Mucosa of rectum (tissue), 2 donors: Measurements from ENCODE around the gene LTA.

Source experiments
- H3K27ac ChIP-seq, 2 donors: one replicate each; pipeline ENCODE4 v1.7.0; 2013; ENCODE audit warnings: inconsistent platforms in 2 of 2, low read depth in 2 of 2, low read length in 2 of 2
- H3K27me3 ChIP-seq, 2 donors: one replicate each; pipeline ENCODE4 v1.7.0; 2013; ENCODE audit warnings: low read length in 2 of 2; ENCODE audit not compliant: control insufficient read depth in 2 of 2, insufficient read depth in 2 of 2
- H3K36me3 ChIP-seq, 2 donors: one replicate each; pipeline ENCODE4 v1.7.0; 2013; ENCODE audit warnings: low read length in 2 of 2; ENCODE audit not compliant: control insufficient read depth in 2 of 2, insufficient read depth in 2 of 2
- H3K4me1 ChIP-seq, 2 donors: one replicate each; pipeline ENCODE4 v1.7.0; 2013; ENCODE audit warnings: low read length in 2 of 2, mild to moderate bottlenecking in 1 of 2; ENCODE audit not compliant: control insufficient read depth in 2 of 2, insufficient read depth in 2 of 2
- H3K4me3 ChIP-seq, 2 donors: one replicate each; pipeline ENCODE4 v1.7.0; 2013; ENCODE audit warnings: low read length in 2 of 2
- H3K9ac ChIP-seq, 2 donors: one replicate each; pipeline ENCODE4 v1.7.0; 2013; ENCODE audit warnings: low read length in 2 of 2, low read depth in 1 of 2, mild to moderate bottlenecking in 1 of 2
- H3K9me3 ChIP-seq, 2 donors: one replicate each; pipeline ENCODE4 v1.7.0; 2013; ENCODE audit warnings: low read length in 2 of 2; ENCODE audit not compliant: control insufficient read depth in 2 of 2
- donor health status: healthy.
- donor health status: Normal muscosa, but diverticular disease.

Gene LTA

DNA sequence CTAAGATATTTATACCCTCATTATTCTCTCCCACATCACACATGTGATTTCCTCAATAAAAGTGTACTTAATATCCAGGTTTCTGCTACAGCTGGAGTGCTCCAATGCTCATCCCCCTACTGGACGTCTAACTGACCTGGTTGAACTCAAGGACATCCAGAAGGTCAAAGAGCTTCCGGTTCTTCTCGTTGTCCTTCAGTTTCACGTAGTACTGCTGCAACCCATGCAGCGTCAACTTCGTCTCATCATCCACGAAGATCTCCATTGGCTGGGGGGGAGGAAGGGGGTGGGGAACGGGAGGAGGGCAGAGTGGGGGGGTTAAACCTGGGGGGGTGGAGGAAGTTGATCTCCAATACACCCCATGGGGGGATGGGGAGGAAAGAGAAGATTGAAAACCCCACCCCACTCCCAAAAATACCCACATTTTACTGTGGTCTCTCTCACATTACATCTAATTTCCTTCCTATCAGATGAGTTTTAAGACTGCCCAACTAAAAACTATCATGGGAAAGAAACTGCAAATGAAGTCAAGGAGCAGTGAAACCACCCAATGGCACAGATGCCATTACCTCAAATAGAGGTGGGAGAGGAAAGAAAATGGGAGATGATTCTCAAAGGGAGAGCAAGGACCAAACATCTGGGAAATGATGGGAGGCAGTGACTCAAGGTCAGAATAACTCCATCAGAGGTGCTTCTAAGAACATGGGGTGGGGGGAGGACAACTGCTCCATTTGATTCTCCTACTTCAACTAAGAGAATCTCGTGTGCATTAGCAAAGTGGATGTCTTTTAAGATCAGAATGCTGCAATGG is 39.2 kb upstream of the LTA start:
- Histone ChIP-seq H3K4me1 (no peaks in the 10 kb centered on the region), H3K4me3 (no peak overlapping the region), H3K9ac (no peak overlapping the region), H3K27me3 (no peaks in the 10 kb centered on the region), H3K9me3 (no peaks in the 10 kb centered on the region), H3K27ac (no peak overlapping the region), H3K36me3 (peaks cover 66 to 71% of the 10 kb centered on the region in 2 donors)

DNA sequence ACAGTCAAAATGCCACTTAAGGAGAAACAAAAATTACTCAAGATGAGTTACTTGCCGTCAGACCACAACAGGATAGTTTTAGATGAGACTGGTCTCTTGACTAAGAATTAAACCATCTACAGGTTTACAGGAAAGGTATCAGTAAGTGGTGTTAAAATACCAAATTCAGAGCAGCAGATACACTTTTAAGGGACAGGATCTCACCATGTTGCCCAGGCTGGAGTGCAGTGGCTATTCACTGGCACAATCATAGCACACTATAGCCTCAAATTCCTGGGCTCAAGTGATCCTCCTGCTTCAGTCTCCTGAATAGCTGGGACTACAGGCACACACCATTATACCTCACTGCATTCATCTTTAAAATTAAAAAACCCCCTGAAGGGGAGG is 38.6 kb upstream of the LTA start:
- H3K9ac ChIP-seq, result no peak overlapping the region
- no peaks in the 10 kb centered on the region for H3K9me3 ChIP-seq
- peaks cover 71 to 76% of the 10 kb centered on the region in 2 donors for H3K36me3 ChIP-seq
- H3K4me3 ChIP-seq, result no peak overlapping the region
- no peaks in the 10 kb centered on the region for H3K4me1 ChIP-seq
- no peak overlapping the region for H3K27ac ChIP-seq
- no peaks in the 10 kb centered on the region for H3K27me3 ChIP-seq

DNA sequence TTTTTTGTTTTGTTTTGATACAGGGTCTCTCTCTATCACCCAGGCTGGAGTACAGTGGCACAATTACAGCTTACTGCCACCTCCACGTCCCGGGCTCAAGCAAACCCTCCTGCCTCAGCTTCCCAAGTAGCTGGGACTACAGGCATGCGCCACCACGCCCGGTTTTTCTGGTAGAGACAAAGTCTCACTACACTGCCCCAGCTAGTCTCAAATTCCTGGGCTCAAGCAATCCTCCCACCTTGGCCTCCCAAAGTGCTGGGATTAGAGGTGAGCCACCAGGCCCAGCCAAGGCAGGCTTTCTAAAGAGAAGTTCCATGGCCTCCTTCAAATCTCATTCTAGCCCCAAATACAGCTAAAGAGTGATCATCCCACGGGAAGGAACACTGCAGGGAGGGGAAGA is 38.1 kb upstream of the LTA start:
- H3K27me3 ChIP-seq, result no peaks in the 10 kb centered on the region
- H3K27ac ChIP-seq, result no peak overlapping the region
- peaks cover under 1 to 3% of the 10 kb centered on the region in 2 donors for H3K4me1 ChIP-seq
- no peaks in the 10 kb centered on the region for H3K9me3 ChIP-seq
- H3K9ac ChIP-seq, result no peak overlapping the region
- H3K4me3 ChIP-seq, result no peak overlapping the region
- H3K36me3 ChIP-seq, result peaks cover 76 to 82% of the 10 kb centered on the region in 2 donors

DNA sequence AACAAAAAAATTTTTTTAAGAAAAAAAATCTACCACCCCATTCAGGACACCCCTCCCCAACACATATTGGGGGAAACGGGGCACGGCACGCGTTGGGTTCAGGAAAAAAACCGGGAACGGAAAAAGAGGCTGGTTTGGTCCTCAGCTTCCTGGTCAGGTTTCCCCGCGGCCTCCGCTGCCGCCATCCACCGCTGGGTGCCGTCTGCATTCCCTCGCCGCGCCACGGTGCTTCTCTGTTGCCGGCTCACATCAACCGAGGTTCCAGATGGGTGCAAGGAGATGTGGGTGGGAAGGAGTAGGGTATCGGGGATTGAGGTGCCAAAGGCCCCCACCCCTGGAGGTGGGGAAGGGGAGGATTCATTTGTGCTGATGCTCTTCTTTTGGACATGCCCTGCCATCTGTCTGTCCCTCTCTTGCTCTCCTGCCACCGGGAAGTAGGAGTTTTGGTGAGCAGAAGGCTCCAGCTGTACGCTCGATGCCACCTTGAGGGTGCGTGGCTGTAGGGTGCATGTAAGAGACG is 37.5 kb upstream of the LTA start:
- no peak overlapping the region for H3K9ac ChIP-seq
- H3K4me1 ChIP-seq, result peaks cover 5 to 9% of the 10 kb centered on the region in 2 donors
- peaks cover 81 to 86% of the 10 kb centered on the region in 2 donors for H3K36me3 ChIP-seq
- H3K4me3 ChIP-seq, result no peak overlapping the region
- no peaks in the 10 kb centered on the region for H3K9me3 ChIP-seq
- H3K27me3 ChIP-seq, result no peaks in the 10 kb centered on the region
- H3K27ac ChIP-seq, result no peak overlapping the region

DNA sequence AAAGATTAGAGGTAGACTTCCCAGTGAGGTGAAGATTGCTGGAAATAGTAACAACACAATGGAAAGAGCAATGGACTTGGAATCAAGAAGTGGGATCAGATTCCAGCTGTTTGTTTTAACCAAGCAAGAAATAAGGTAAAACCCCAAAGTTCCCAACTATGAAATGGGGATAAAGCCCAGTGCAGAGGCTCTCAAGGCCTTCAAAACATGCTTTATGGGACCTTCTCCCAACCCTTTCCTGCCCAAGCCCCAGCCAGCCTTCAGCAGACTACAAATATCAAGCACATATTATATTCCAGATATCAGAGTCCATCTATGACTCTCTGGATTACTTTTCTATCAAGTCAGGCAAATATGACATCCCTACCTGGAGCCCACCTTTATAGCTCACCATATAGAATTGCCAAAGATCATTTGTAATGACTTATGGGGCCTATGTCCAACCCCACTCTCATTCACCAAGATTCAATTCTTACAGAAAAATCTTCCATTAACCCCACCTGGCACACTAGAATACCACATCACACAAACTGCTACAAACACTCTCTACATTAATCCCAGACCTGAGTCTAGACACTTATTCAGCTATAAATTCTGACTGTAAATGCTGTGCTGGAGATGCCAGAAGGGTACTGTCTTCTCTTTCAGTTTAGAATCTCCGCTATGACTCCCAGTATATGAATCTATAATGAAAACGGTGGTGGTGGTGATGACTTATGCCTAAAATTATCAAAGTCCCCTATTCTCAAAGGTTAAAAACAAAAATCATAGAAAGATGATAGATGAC is 36.4 kb upstream of the LTA start:
- Histone ChIP-seq H3K9me3 (no peaks in the 10 kb centered on the region), H3K4me1 (peaks cover 15 to 21% of the 10 kb centered on the region in 2 donors), H3K36me3 (peaks cover 79 to 86% of the 10 kb centered on the region in 2 donors)

DNA sequence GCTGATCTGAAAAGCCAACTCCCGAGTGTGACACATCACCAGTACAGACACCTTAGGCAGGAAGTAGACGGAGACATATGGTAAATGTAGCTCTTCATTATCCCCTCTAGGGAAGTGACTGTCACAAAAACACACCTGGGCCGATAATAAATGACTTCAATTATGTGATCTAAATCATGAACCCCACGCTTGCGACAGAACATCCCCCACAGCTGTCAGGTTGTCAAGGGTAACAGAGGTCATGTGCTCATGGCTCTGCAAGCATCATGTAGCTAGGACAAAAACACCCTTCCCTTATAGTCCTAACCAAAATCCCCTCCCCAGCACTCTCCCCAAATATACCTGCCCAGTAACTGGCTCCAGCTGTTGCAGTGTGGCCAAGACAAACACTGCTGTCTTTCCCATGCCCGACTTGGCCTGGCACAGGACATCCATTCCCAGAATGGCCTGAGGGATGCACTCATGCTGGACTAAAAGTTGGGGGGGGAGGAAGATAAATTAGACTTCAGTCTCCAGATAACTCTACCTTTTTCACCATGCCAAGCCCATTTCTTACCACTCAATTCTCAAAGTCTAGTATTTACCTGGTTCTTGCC is 33.2 kb upstream of the LTA start:
- peaks cover 18 to 26% of the 10 kb centered on the region in 2 donors for H3K4me1 ChIP-seq
- H3K9ac ChIP-seq, result no peak overlapping the region
- no peak overlapping the region for H3K27ac ChIP-seq
- H3K27me3 ChIP-seq, result no peaks in the 10 kb centered on the region
- no peak overlapping the region for H3K4me3 ChIP-seq
- H3K9me3 ChIP-seq, result no peaks in the 10 kb centered on the region
- peaks cover 52 to 57% of the 10 kb centered on the region in 2 donors for H3K36me3 ChIP-seq

More for the DNA sequence above, 36.4 kb upstream of the LTA start:
- no peak overlapping the region for H3K9ac ChIP-seq
- H3K27me3 ChIP-seq, result no peaks in the 10 kb centered on the region
- no peak overlapping the region for H3K4me3 ChIP-seq
- no peak overlapping the region for H3K27ac ChIP-seq

DNA sequence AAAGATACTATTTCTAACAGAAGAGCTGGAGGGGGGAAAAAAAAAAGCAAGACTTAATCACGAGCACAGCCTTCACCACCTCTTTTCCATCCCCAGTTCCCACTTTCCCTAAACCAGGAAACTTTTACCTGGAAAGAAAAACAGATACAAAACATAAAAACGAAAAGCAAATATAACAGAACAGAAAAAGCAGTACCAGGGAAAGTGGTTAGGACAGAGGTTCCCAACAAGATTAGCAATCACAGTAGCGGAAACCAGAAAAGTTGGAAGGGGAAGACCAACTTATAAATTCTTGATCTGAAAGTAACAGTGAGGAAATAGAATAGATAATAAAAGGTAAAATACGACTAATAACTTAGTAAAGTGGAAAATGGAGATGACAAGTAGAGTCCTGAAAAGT is 31.4 kb upstream of the LTA start:
- Histone ChIP-seq H3K9ac (peak overlapping the region; percentile 92 to 96), H3K9me3 (no peaks in the 10 kb centered on the region), H3K4me3 (peak overlapping the region; percentile 96 to 98), H3K36me3 (peaks cover 35 to 39% of the 10 kb centered on the region in 2 donors), H3K27ac (peak overlapping the region; percentile 92 to 93), H3K27me3 (no peaks in the 10 kb centered on the region), H3K4me1 (peaks cover 18 to 26% of the 10 kb centered on the region in 2 donors)

DNA sequence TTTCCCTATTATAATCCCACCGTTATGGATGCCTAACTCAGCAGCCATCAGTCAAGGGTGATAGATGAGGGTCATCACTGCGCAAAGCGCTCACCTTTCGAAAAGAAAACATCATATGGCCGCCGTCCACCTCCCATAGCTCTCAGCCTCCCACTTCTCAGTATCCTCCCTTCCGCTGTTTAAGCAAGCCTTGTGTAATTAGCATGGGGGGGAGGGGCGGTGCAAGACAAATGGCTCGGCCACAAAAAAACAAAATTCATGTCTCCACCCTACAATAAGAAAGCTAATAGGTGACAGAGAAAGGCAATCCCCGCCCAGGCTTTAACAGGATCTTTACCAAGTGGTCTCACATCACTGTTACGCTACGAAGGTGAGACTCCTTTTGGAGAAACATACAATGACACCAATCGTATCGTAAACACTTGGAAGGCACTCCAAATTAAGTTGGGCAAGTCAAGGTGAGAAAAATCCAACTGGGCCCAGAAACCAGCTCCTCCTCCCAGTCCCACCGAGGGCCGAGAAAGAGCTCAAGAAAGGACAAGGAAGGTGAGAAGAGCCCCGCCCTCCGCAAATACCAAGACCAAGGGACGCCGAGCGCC is 30.9 kb upstream of the LTA start:
- Histone ChIP-seq H3K36me3 (peaks cover 30 to 34% of the 10 kb centered on the region in 2 donors), H3K9ac (peak overlapping the region; percentile 92 to 96), H3K4me1 (peaks cover 18 to 29% of the 10 kb centered on the region in 2 donors), H3K27me3 (no peaks in the 10 kb centered on the region), H3K27ac (peak overlapping the region; percentile 92 to 93), H3K9me3 (no peaks in the 10 kb centered on the region), H3K4me3 (peak overlapping the region; percentile 96 to 98)

DNA sequence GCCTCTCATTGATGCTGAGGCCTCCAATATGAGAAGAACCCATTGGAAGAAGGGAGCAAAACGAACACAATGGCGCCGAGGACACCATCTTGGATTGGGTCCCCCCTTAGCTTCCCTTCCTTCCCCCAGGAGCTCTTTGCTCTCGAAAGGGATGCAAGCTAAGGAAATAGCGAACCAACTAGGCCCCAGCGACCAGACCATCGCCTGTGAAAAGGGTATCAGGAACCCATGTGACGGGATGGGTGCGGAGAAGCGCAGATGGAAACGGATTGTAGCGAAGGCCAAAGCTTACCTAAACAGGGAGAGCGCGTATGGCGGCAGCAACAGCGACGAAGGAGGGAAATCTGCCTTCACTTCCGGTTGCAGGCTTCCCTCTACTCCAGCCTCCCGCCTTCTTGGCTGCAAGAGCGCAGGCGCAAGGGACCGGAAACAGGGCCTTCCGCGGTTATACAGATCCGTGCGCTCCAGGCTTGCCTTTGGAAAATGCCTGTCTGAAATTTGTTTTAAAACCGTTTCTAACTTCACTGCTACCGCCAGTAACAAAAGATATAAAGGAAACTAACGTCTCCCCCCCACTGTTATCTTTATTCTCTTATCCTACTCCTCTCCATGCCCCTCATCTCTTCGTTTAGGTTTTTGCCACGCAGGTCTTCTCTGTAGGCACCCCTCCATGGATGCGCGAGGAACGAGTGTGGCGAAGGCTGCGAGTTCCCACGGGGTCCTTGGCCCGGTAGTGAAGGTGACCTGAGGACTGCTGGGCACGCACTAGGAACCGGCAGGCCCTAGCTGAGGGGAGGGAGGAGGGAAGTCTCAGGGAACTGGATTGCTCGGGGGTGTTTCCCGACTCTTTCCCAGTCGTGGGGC is 30.2 kb upstream of the LTA start, which contains the start of gene DDX39B:
DDX39B (minus strand) TSS at position 346 of the 864 bp plus-strand sequence. CDS start 1,471 bp downstream, outside the sequence.
- peak within 1 kb of the TSS; percentile 92 to 93 for H3K27ac ChIP-seq

More for the DNA sequence above, 30.2 kb upstream of the LTA start, which contains the start of gene DDX39B:
- H3K4me3 ChIP-seq, result peak within 1 kb of the TSS; percentile 96 to 98
- peaks cover 24 to 27% of the 10 kb centered on the region in 2 donors for H3K36me3 ChIP-seq
- no peaks in the 10 kb centered on the region for H3K27me3 ChIP-seq
- H3K4me1 ChIP-seq, result peaks cover 23 to 29% of the 10 kb centered on the region in 2 donors
- H3K9me3 ChIP-seq, result no peaks in the 10 kb centered on the region
- peak within 1 kb of the TSS; percentile 92 to 96 for H3K9ac ChIP-seq
